Osteoblast (primary cell): ENCODE data around the gene IFNA16. TPM values are rescaled to one million over a fixed set of nuclear protein-coding genes. Genes with fewer than 3 reads are reported as not detected.
"Not testable (repeated sequence)": the region's sequence is repeated elsewhere in the genome, so short reads cannot be mapped to it uniquely, and the experiment has no call there.

Source experiments
- DNase-seq: peaks from one replicate; pipeline ENCODE4 v3.0.0; 2011; ENCODE audit warnings: low spot score, mixed read lengths; ENCODE audit not compliant: insufficient read length; ENCODE audit errors: missing footprints
- H2AFZ ChIP-seq: 2 replicates; pipeline ENCODE4 v1.6.0; 2011; ENCODE audit warnings: mild to moderate bottlenecking, low read length
- H3K27ac ChIP-seq: 2 replicates; pipeline ENCODE4 v1.5.1; 2011; ENCODE audit warnings: mild to moderate bottlenecking, low read depth, low read length, moderate library complexity
- H3K27me3 ChIP-seq: 2 replicates; pipeline ENCODE4 v1.6.0; 2012; ENCODE audit warnings: mild to moderate bottlenecking, control low read depth, inconsistent platforms, low read length, moderate library complexity; ENCODE audit not compliant: insufficient read depth
- H3K36me3 ChIP-seq: 2 replicates; pipeline ENCODE4 v1.5.1; 2011; ENCODE audit warnings: mild to moderate bottlenecking, low read length, control low read depth, moderate library complexity; ENCODE audit not compliant: insufficient read depth
- H3K4me1 ChIP-seq: 2 replicates; pipeline ENCODE4 v1.5.1; 2011; ENCODE audit warnings: mild to moderate bottlenecking, low read length, control low read depth, moderate library complexity; ENCODE audit not compliant: insufficient read depth
- H3K4me2 ChIP-seq: 2 replicates; pipeline ENCODE4 v1.6.0; 2011; ENCODE audit warnings: mild to moderate bottlenecking, low read length; ENCODE audit not compliant: insufficient read depth
- H3K4me3 ChIP-seq: fragments of 200-600 bp; sonication (generic); 3 replicates; pipeline ENCODE4 v1.5.1; 2012; ENCODE audit warnings: mild to moderate bottlenecking, low read length, inconsistent platforms; ENCODE audit not compliant: insufficient read depth
- H3K79me2 ChIP-seq: 2 replicates; pipeline ENCODE4 v1.6.0; 2012; ENCODE audit warnings: mild to moderate bottlenecking, low read length, control low read depth, inconsistent platforms; ENCODE audit not compliant: insufficient read depth
- H3K9me3 ChIP-seq: 2 replicates; pipeline ENCODE4 v1.5.1; 2011; ENCODE audit warnings: low read depth, low read length, control low read depth
- H4K20me1 ChIP-seq: 2 replicates; pipeline ENCODE4 v1.6.0; 2012; ENCODE audit warnings: mild to moderate bottlenecking, low read length, control low read depth; ENCODE audit not compliant: insufficient read depth
- total RNA-seq: library from RNA; depleted of rRNA; stranded (reverse); fragments of >200 nt; gene quantifications from 2 replicates; pipeline ENCODE4 v1.2.3, GENCODE V29; 2012
- TF ChIP-seq, protein P1 (sequence below): IDR thresholded peaks from 2 replicates; pipeline ENCODE4 v1.5.1; 2011; ENCODE audit warnings: mild to moderate bottlenecking, low read depth, low read length, moderate library complexity; ENCODE audit errors: extremely low read depth

The IFNA16 gene
- total RNA-seq, 1 donor = not detected

DNA sequence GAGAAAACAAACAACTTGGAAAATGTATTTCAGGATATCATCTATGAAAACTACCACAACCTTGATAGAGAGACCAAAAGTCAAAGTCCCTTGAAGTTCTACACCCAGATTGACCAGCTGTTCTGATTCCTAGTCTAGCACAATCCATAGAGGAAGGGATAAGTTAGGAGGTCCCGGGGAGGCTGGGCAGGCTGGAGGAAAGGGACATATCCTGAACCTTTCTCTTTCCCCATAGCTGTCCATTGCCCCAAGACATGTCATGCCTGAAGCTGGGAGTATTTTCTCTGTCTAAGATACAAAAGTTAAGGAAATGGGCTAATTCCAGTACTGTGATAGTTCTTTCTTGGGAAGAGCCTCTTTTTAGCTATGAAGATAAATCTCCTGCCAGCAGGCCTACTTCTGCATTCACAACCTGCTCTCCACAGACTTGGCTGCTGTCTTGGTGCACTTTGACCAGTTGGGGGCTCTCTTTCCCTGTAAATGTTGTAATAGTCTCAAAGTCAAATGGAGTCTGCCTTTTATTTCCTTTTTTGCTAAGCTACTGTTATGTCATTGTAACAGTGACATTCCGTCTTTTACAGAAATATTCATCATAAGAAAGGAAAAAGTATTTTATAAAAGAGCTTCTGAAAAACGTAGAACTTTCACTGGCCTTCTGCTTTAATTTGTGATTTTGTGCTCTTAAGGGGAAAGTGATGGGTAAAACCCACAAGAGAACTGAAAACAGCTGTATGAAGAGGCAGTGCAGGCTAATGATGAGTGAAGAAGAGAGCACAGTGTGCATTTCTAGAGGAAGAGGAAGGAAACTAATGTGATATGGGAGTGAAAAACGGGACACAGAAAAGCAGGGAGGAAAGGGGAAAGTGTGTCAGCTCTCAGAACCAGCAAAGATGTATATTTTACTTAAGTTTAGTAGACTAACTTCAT lies 34.0 kb downstream of the IFNA16 start:
- TF ChIP-seq, protein P1, sequence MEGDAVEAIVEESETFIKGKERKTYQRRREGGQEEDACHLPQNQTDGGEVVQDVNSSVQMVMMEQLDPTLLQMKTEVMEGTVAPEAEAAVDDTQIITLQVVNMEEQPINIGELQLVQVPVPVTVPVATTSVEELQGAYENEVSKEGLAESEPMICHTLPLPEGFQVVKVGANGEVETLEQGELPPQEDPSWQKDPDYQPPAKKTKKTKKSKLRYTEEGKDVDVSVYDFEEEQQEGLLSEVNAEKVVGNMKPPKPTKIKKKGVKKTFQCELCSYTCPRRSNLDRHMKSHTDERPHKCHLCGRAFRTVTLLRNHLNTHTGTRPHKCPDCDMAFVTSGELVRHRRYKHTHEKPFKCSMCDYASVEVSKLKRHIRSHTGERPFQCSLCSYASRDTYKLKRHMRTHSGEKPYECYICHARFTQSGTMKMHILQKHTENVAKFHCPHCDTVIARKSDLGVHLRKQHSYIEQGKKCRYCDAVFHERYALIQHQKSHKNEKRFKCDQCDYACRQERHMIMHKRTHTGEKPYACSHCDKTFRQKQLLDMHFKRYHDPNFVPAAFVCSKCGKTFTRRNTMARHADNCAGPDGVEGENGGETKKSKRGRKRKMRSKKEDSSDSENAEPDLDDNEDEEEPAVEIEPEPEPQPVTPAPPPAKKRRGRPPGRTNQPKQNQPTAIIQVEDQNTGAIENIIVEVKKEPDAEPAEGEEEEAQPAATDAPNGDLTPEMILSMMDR = peak; percentile 62
- DNase-seq, H3K27me3 ChIP-seq, H2AFZ ChIP-seq, H4K20me1 ChIP-seq, H3K27ac ChIP-seq, H3K9me3 ChIP-seq, H3K36me3 ChIP-seq, H3K79me2 ChIP-seq, H3K4me1 ChIP-seq, H3K4me2 ChIP-seq, H3K4me3 ChIP-seq: not testable (repeated sequence)

DNA sequence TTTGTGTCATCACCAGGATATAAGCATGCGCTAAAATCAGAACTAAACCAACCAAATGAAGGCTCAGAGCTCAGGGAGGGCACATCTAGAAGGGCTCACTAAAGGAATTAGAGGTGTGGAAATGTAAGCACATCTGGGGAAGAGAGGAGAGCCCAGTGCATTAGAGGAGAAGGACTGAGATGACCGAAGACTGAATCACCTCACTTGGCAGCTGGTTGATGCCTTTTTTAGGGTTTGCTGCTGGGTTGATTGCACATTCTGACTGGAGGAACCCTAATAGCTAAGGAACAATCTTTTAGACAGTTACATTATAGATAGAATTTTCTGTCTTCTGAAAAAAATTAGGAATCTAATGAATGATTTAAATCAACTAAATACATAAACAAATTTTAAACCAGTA lies 42.4 kb downstream of the IFNA16 start:
- H4K20me1 ChIP-seq = no peaks in the 10 kb centered on the region
- no peak for DNase-seq
- H3K4me2 ChIP-seq = no peak overlapping the region

DNA sequence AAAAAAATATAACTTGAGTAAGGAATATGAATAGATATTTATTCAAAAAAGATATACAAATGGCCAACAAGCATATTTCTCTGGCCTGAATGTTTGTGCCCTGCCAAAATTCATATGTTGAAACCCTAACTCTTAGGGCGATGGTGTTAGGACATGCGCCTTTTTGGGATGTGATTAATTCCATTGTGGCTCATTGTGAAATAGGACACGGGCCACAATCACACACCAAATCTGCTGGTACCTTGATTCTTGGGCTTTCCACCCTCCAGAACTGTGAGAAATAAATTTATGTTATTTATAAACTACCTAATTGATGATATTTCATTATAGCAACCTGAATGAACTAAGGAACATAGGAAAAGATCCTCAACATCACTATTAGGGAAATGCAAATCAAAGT lies 45.0 kb downstream of the IFNA16 start:
- no peaks in the 10 kb centered on the region for H4K20me1 ChIP-seq
- no peak overlapping the region for H3K27ac ChIP-seq
- TF ChIP-seq, protein P1 = no peak
- no peaks in the 10 kb centered on the region for H3K4me1 ChIP-seq
- H3K36me3 ChIP-seq = no peaks in the 10 kb centered on the region
- H3K4me3 ChIP-seq = no peak overlapping the region
- H3K4me2 ChIP-seq = no peak overlapping the region
- H3K9me3 ChIP-seq = no peaks in the 10 kb centered on the region
- H3K27me3 ChIP-seq = peaks cover 5% of the 10 kb centered on the region
- no peaks in the 10 kb centered on the region for H3K79me2 ChIP-seq
- no peak for DNase-seq
- no peak overlapping the region for H2AFZ ChIP-seq

More for the DNA sequence above, 42.4 kb downstream of the IFNA16 start:
- Histone ChIP-seq H3K9me3 (no peaks in the 10 kb centered on the region), H3K27me3 (peaks cover 11% of the 10 kb centered on the region), H3K4me3 (no peak overlapping the region), H2AFZ (no peak overlapping the region), H3K27ac (no peak overlapping the region), H3K36me3 (no peaks in the 10 kb centered on the region), H3K79me2 (no peaks in the 10 kb centered on the region), H3K4me1 (no peaks in the 10 kb centered on the region)
- TF ChIP-seq, protein P1 = no peak

DNA sequence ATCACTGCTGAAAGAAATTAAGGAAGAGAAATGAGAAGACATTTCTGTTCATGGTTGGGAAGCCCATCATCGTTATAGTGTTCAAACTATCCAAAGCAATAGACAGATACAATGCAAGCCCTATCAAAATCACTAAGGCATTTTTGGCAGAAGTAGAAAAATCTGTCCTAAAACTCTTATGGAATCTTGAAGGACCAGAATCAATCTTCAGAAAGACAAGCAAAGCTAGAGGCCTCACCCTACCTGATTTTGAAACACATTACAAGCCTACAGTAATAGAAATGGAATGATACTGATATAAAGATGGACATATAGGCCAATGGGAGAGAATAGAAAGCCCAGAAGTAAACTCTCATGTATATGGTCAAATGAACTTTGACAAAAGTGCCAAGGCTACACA lies 45.8 kb downstream of the IFNA16 start:
- Histone ChIP-seq H3K27ac (no peak overlapping the region), H2AFZ (no peak overlapping the region), H3K4me2 (no peak overlapping the region), H3K27me3 (peaks cover 3% of the 10 kb centered on the region), H3K9me3 (no peaks in the 10 kb centered on the region), H3K4me1 (no peaks in the 10 kb centered on the region), H3K79me2 (no peaks in the 10 kb centered on the region), H4K20me1 (no peaks in the 10 kb centered on the region), H3K36me3 (no peaks in the 10 kb centered on the region), H3K4me3 (no peak overlapping the region)
- DNase-seq = no peak
- TF ChIP-seq, protein P1 = no peak

DNA sequence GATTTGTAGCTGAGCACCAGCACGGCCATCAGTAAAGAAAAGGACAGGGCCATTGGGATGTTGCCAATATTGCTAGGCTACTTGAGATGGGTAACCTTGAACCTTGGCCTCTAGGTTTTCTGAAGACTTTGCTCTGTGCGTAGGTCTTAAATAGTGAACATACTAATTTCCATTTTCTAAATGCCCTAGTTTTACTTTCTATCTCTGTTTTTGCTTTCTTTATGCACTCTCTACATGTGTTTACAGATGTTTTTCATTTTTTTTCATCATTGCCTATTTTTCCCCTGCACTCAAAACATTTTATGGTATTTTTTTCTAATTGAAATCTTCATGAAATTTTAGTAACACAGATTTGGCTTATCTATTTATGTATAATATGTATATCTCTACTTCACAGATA lies 50.6 kb downstream of the IFNA16 start, which contains the start of gene IFNA21:
IFNA21 (minus strand) TSS at position 101 of the 400 bp plus-strand sequence; CDS start at position 53, 48 bp downstream.
- H3K27ac ChIP-seq, H3K27me3 ChIP-seq: not testable (repeated sequence)

More for the DNA sequence above, 50.6 kb downstream of the IFNA16 start, which contains the start of gene IFNA21:
- not testable (repeated sequence) for H4K20me1 ChIP-seq, H2AFZ ChIP-seq, H3K4me2 ChIP-seq, H3K79me2 ChIP-seq, H3K4me3 ChIP-seq, DNase-seq, H3K4me1 ChIP-seq, H3K9me3 ChIP-seq, H3K36me3 ChIP-seq
